ENCODE results near the gene CEP170.
"Not testable (repeated sequence)": the region's sequence is repeated elsewhere in the genome, so short reads cannot be mapped to it uniquely, and the experiment has no call there.

DNA sequence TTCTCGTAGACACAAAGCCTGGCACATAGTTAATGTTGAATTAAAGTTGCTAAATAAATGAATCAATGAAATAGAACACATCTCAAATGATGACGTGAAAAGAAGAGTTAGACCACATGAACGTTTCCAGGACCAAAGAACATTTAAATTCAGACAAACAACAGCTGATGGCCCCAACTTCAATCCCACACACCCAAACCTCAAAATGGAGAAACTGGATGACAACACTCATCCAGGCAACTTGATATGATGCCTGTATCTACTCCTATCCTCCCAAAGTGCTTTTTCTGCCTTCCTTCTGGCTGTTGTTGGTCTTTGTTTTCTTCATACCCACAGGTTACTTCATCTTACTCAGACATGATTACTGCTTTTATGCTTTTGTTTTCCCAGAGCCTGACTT is 71.9 kb downstream of the CEP170 start:
- TF ChIP-seq, protein P1, sequence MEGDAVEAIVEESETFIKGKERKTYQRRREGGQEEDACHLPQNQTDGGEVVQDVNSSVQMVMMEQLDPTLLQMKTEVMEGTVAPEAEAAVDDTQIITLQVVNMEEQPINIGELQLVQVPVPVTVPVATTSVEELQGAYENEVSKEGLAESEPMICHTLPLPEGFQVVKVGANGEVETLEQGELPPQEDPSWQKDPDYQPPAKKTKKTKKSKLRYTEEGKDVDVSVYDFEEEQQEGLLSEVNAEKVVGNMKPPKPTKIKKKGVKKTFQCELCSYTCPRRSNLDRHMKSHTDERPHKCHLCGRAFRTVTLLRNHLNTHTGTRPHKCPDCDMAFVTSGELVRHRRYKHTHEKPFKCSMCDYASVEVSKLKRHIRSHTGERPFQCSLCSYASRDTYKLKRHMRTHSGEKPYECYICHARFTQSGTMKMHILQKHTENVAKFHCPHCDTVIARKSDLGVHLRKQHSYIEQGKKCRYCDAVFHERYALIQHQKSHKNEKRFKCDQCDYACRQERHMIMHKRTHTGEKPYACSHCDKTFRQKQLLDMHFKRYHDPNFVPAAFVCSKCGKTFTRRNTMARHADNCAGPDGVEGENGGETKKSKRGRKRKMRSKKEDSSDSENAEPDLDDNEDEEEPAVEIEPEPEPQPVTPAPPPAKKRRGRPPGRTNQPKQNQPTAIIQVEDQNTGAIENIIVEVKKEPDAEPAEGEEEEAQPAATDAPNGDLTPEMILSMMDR (IDR thresholded peaks at IDR 0.05; ENCODE audit: low read depth, low read length) = not testable (repeated sequence)
- TF ChIP-seq EZH2phosphoT487 (IDR thresholded peaks at IDR 0.05; ENCODE audit: low read depth) = not testable (repeated sequence)
